ENCODE data around the gene LILRB2. TPM values are rescaled to one million over a fixed set of nuclear protein-coding genes. Genes with fewer than 3 reads are reported as not detected.
"Not testable (repeated sequence)": the region's sequence is repeated elsewhere in the genome, so short reads cannot be mapped to it uniquely, and the experiment has no call there.

The LILRB2 gene
- total RNA-seq: 1 to 10 TPM in 3 of 5 donors, under 1 TPM in 1, not detected in 1; 0.87 to 2.2 (median 1.2) TPM
- 1 to 10 TPM; 1.1 to 2.0 (median 1.2) TPM for polyA plus RNA-seq
- long read RNA-seq, donor 1: 0 reads
- long read RNA-seq, donor 2: 0 reads
- long read RNA-seq, donor 3: 0 reads
- long read RNA-seq, donor 4: 0 reads
- long read RNA-seq, donor 5: 0 reads
- long read RNA-seq, donor 6: 0 reads
- long read RNA-seq, donor 7: 0 reads
- long read RNA-seq, donor 8: 0 reads
- long read RNA-seq, donor 9: 0 reads
- long read RNA-seq, donor 10: 0 reads

GRCh38 chr19:54281007-54281728 is at the start of gene LILRB2:
TSS of gene LILRB2 (minus strand) at chr19:54281110. CDS start at chr19:54280496, 614 bp downstream.
- Histone ChIP-seq H3K4me3 (peak within 1 kb of the TSS in 3 of 4 donors; percentile 17 to 36 (median 22)), H3K9me3 (no peaks in the 10 kb centered on the region), H3K4me1 (no peaks in the 10 kb centered on the region), H3K36me3 (no peaks in the 10 kb centered on the region), H3K27ac (peak within 1 kb of the TSS in 2 of 5 donors; percentile 60 to 66), H3K27me3 (peaks cover 0 to 64% (median 9%) of the 10 kb centered on the region in 3 donors)
- intact Hi-C loops (cut with DNase I; ENCODE audit: low total_unique reads): loop anchor here (5.0 kb wide), 1 partner anchor 306 kb away; no protein-coding TSS in a partner anchor
- WGBS, 5 donors: 60 to 73% (median 69%) methylated on average over 11 to 12 of the region's 12 CpGs
- no peak for DNase-seq
- TF ChIP-seq POLR2AphosphoS5 (IDR thresholded peaks at IDR 0.05) (no peak), POLR2A (IDR thresholded peaks at IDR 0.05) (no peak), EP300 (IDR thresholded peaks at IDR 0.05) (no peak), CTCF (IDR thresholded peaks at IDR 0.05) (no peak)

DNA sequence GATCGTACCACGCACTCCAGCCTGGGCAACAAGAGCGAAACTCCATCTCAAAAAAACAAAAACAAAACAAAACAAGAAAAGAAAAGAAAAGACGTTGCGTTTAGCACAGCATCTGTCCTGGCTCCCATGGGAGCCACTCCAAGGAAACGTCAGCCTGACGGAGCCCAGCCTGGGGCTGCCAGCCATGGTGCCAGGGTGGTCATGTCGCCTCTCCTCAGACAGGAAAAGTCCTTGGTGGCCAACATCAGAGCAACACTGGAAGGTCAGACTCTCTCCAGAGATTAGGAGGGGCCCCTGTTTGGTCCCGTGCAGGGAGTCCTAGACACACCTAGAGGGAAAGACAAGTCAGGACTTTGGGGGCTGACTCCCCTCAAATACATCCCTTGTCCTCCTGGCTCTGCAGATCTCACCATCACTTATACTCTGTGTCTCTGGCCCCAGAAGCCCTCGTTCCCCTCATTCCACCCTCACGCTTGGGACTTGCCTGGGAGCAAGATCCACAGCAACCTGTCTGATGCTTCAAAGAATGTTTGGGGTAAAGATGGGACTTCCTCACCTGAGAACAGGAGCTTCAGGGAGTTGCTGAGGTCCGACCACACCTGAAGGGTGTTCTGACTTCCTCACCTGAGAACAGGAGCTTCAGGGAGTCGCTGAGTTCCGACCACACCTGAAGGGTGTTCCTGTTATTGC is 48.7 kb upstream of the LILRB2 start:
- Histone ChIP-seq H3K9me3 (no peaks in the 10 kb centered on the region), H3K36me3 (no peaks in the 10 kb centered on the region), H3K27ac (no peak overlapping the region), H3K4me1 (no peaks in the 10 kb centered on the region), H3K27me3 (peaks cover 0 to 17% (median 0%) of the 10 kb centered on the region in 3 donors), H3K4me3 (no peak overlapping the region)
- WGBS, 5 donors: 81 to 85% (median 84%) methylated on average over 11 to 14 of the region's 14 CpGs
- intact Hi-C loops (cut with DNase I; ENCODE audit: low total_unique reads): no loop called here
- no peak for DNase-seq
- TF ChIP-seq POLR2AphosphoS5 (IDR thresholded peaks at IDR 0.05) (no peak), EP300 (IDR thresholded peaks at IDR 0.05) (no peak), POLR2A (IDR thresholded peaks at IDR 0.05) (no peak), CTCF (IDR thresholded peaks at IDR 0.05) (no peak)

DNA sequence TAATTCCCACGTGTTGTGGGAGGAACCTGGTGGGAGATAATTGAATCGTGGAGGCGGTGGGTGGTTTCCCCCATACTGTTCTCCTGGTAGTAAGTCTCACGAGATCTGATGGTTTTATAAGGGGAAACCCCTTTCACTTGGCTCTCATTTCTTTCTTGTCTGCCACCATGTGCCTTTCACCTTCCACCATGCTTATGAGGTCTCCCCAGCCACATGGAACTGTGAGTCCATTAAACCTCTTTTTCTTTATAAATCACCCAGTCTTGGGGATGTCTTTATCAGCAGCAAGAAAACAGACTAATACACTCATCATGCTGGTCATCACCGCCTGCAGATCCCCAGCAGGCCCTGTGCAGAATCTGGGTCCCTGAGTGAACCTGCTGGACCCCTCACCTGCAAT is 47.9 kb upstream of the LILRB2 start:
- peaks cover 0 to 17% (median 0%) of the 10 kb centered on the region in 3 donors for H3K27me3 ChIP-seq
- DNase-seq; H3K9me3 ChIP-seq; H3K4me3 ChIP-seq; H3K36me3 ChIP-seq; intact Hi-C loops (cut with DNase I; ENCODE audit: low total_unique reads); H3K4me1 ChIP-seq; H3K27ac ChIP-seq: not testable (repeated sequence)
- WGBS, 5 donors: 66 to 74% (median 69%) methylated on average over 5 of the region's 5 CpGs

GRCh38 chr19:54325631-54326030 is 44.7 kb upstream of the LILRB2 start:
- H3K4me3 ChIP-seq: no peak overlapping the region
- peaks cover 0 to 16% (median 0%) of the 10 kb centered on the region in 3 donors for H3K27me3 ChIP-seq
- H3K4me1 ChIP-seq: no peaks in the 10 kb centered on the region
- H3K36me3 ChIP-seq: no peaks in the 10 kb centered on the region
- 70 to 76% (median 72%) methylated on average over 5 of the region's 5 CpGs for WGBS, 5 donors
- intact Hi-C loops (cut with DNase I; ENCODE audit: low total_unique reads): no loop called here
- no peak for TF ChIP-seq CTCF (IDR thresholded peaks at IDR 0.05)
- no peak for TF ChIP-seq EP300 (IDR thresholded peaks at IDR 0.05)
- no peak for TF ChIP-seq POLR2A (IDR thresholded peaks at IDR 0.05)
- no peaks in the 10 kb centered on the region for H3K9me3 ChIP-seq
- no peak for DNase-seq
- no peak overlapping the region for H3K27ac ChIP-seq

Data from stomach (tissue), 19 donors.